Stimulated activated naive CD8-positive, alpha-beta T cell treated with anti-CD3 and anti-CD28 coated beads, Interleukin-15, amount 100 ng/mL, for 72 hours (primary cell): ENCODE data around the gene ARSB.

Source experiments
- ATAC-seq: fragments of 150-1000 bp; cut with Tn5 transposase; 2 replicates; pipeline ENCODE4 v1.10.0; 2021; ENCODE audit warnings: mild to moderate bottlenecking, moderate library complexity
- DNase-seq, 2 donors: peaks; one replicate each; pipeline ENCODE4 v3.0.0; 2021 to 2022
- H3K27ac Mint-ChIP-seq, 2 donors: one replicate each; pipeline ENCODE4 v1.8.0; 2022; ENCODE audit warnings: mild to moderate bottlenecking in 2 of 2, mixed read lengths in 2 of 2, moderate library complexity in 2 of 2
- H3K27me3 Mint-ChIP-seq: one replicate; pipeline ENCODE4 v1.8.0; 2022; ENCODE audit warnings: mixed read lengths
- H3K4me1 Mint-ChIP-seq: one replicate; pipeline ENCODE4 v1.8.0; 2022; ENCODE audit warnings: mild to moderate bottlenecking, mixed read lengths
- H3K4me3 Mint-ChIP-seq, 2 donors: one replicate each; pipeline ENCODE4 v1.8.0; 2022; ENCODE audit warnings: mild to moderate bottlenecking in 2 of 2, mixed read lengths in 2 of 2, moderate library complexity in 1 of 2
- H3K9me3 Mint-ChIP-seq, 2 donors: one replicate each; pipeline ENCODE4 v1.8.0; 2022; ENCODE audit warnings: mixed read lengths in 2 of 2

ARSB gene

DNA sequence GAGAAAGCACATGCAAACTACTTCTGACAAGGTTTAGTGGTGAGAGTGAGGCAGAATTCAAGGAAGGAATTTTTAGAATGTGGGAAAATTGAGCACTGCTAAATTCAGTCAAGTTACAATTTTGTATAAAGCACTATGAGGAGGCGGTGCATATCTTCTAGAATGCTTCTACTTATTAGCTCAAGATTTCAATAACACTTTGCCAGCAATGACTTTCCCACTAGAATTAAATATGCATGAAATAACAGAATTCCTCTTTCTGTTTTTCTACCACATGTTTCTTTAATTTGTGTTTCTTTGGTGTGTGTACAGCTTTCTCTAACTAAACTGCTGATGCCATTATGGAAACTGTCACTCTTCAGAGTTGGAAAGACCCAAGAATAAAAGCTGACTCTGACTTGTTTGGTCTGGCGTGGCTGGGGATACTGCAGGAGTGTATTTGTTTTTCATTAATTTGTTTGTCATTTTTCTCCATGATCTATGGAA is 163.5 kb downstream of the ARSB start:
- Mint-ChIP-seq H3K4me3 (no peak overlapping the region), H3K9me3 (no peaks in the 10 kb centered on the region), H3K27ac (no peak overlapping the region), H3K4me1 (no peaks in the 10 kb centered on the region), H3K27me3 (no peaks in the 10 kb centered on the region)
- no peak for DNase-seq
- no peak for ATAC-seq

DNA sequence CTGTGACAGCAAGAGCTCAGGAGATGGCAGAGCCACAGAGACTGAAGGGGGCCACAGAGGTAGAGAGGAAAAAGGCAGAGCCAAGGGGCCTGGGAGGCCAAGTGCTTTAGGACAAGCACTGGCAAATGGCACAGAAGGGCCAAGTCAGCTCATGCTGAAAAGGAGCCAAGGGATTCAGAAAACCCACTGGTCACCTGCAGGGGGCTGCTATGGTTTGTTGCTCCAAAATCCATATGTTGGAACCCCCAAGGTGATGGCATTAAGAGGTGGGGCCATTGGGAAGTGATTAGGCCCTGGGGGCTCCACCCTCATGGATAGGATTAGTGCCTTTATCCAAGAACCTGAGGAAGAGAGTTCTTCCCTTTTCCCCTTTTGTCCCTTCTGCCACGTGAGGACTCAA is 165.4 kb downstream of the ARSB start:
- ATAC-seq, result no peak
- Mint-ChIP-seq H3K4me3 (no peak overlapping the region), H3K9me3 (no peaks in the 10 kb centered on the region), H3K27me3 (no peaks in the 10 kb centered on the region), H3K4me1 (no peaks in the 10 kb centered on the region), H3K27ac (no peak overlapping the region)
- no peak for DNase-seq

DNA sequence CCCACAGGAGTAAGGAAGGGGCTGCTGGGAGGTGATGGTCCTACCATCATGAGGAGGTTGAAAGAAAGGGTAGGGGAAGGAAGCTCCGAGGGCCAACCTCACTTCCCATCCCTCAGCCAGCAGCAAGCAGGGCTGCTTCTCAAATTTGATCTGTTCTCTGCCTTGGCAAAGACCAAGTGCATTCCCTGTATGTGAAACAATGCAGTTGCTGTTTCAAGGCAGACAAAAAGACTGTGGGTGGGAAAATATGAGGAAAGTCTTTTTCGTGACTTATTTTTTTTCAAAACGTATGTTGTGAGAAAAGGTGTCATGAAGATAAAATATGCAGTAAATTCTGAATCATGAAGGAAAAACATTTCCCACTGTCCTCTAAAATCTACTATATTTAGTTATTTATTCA is 165.9 kb downstream of the ARSB start:
- ATAC-seq, result no peak
- Mint-ChIP-seq H3K4me3 (no peak overlapping the region), H3K9me3 (no peaks in the 10 kb centered on the region), H3K4me1 (no peaks in the 10 kb centered on the region), H3K27ac (no peak overlapping the region), H3K27me3 (no peaks in the 10 kb centered on the region)
- DNase-seq, result no peak

DNA sequence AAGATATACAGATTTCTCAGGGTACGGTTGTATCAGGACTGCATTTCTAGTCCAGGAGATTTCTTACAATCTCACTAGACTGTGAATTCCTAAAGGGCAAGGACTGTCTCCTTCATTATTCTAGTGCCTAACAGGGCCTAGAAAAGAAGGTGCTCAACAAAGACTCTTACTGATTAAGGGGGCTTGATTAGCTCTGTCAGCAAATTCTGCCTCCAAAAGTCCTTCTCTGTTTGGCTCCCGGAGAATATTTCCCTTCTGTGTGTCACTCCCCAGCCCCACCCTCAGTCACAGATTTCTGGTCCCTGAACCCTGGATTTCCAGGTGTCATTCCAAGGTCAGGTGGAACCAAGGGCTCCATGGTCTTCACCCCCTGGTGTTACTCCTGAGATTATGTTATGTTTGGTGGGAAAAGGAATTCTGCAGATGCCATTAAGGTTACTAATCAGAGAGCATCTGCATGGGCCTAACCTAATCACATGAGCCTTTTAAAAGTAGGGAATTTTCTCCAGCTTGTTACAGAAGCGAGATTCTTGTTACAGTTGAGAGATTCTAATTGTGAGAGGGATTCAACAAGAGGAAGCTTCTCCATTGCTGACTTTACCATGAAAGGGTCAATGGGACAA is 168.9 kb downstream of the ARSB start:
- no peaks in the 10 kb centered on the region for H3K9me3 Mint-ChIP-seq
- no peaks in the 10 kb centered on the region for H3K4me1 Mint-ChIP-seq
- H3K4me3 Mint-ChIP-seq, result no peak overlapping the region
- DNase-seq (no peak), ATAC-seq (no peak)
- no peak overlapping the region for H3K27ac Mint-ChIP-seq
- H3K27me3 Mint-ChIP-seq, result no peaks in the 10 kb centered on the region

DNA sequence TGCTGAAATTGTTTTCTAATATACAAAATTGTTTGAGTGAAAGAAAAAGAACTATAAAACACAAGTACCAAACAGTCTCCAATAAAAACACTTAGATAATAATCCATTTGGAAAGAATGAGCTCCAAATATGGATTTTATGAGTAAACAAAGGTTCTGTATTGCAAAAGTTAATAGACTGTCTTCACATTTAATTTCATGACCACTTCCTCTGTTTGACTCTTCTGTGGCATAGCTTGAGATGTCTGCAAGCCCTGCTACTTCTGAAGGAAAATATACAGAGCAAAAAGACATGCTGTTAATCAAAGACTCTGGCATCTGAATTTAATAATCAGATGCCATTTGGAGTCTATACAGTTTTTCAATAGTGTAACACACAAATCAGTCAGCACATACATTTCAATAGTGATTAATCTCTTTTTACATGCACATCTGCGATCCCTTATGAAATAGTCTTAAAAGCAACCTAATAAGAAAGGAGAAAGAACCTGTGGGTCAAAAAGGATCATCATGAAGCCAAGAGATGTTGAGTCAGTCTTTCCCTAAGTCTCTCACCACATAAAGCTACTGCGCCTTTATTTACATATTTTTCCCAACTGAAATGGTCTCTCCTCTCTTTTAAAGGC is 171.1 kb downstream of the ARSB start:
- Mint-ChIP-seq H3K4me1 (no peaks in the 10 kb centered on the region), H3K27ac (no peak overlapping the region), H3K27me3 (no peaks in the 10 kb centered on the region), H3K4me3 (no peak overlapping the region), H3K9me3 (no peaks in the 10 kb centered on the region)
- DNase-seq (no peak), ATAC-seq (no peak)

DNA sequence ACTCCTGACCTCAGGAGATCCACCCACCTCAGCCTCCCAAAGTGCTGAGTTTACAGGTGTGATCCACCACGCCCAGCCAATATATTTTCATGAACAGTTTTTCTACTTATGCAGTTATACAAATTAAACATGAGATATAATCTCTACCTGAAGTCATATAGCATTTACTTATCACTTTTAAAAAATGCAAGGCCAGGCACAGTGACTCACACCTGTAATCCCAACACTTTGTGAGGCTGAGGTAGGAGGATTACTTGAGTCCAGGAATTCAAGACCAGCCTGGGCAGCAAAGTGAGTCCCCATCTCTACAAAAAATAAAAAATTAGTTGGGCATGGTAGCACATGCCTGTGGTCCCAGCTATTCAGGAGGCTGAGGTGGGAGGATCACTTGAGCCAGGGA is 171.8 kb downstream of the ARSB start:
- ATAC-seq, result no peak
- H3K27me3 Mint-ChIP-seq, result no peaks in the 10 kb centered on the region
- no peak overlapping the region for H3K27ac Mint-ChIP-seq
- no peak for DNase-seq
- no peak overlapping the region for H3K4me3 Mint-ChIP-seq
- no peaks in the 10 kb centered on the region for H3K9me3 Mint-ChIP-seq
- H3K4me1 Mint-ChIP-seq, result no peaks in the 10 kb centered on the region

DNA sequence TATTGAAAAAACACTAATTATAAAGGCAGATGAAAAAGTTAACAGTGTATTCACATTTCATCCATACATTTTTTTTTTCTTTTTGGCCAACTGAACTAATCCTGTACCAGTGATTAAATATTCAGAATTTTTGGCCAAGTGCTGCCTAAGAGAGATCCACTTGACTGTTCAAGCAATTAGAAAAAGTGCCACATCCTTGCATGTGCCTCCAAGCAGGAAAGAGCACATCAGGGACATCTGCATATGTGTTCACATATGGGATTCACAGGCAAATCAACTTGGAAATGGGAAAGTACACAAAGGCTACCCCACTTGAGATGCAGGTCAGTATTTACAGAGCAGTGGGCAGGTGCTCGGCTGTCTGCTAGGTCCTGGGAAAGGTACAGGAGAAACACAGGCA is 173.2 kb downstream of the ARSB start:
- Mint-ChIP-seq H3K9me3 (no peaks in the 10 kb centered on the region), H3K27ac (peak overlapping the region in 1 of 2 donors; percentile 85), H3K4me3 (no peak overlapping the region), H3K4me1 (no peaks in the 10 kb centered on the region), H3K27me3 (no peaks in the 10 kb centered on the region)
- ATAC-seq (no peak), DNase-seq (no peak)

DNA sequence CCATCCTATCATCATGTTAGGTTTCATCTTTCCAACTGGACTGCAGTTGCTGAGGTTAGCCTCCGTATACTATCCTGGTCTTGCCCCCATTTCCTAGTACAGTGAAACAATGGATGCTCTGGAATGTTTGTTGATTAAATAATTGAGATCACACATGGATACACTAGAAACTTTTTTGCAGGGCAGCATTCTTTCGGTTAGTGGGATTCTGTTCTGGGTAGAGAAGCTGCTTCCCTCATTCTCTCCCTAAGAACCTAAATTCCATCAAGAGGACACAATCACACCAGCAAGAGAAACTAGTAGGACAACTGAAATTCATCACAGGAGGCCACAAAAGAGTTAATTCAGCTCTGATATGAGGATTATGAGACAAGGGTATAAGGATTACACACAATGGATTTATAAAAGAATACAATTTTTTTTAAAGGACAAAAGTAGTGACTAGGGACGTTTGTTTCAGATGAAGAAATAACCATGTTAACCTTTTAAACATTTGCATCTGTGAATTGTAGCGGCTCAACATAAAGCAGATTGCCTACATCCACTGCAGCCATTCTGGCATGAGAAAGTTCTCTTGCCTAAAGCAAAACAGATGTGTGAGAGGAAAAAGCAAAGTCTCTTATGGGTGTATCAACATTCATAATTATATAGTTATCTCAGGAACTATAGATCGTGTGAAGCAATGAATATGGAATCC is 173.8 kb downstream of the ARSB start:
- ATAC-seq, result no peak
- H3K4me3 Mint-ChIP-seq, result no peak overlapping the region
- DNase-seq, result no peak

DNA sequence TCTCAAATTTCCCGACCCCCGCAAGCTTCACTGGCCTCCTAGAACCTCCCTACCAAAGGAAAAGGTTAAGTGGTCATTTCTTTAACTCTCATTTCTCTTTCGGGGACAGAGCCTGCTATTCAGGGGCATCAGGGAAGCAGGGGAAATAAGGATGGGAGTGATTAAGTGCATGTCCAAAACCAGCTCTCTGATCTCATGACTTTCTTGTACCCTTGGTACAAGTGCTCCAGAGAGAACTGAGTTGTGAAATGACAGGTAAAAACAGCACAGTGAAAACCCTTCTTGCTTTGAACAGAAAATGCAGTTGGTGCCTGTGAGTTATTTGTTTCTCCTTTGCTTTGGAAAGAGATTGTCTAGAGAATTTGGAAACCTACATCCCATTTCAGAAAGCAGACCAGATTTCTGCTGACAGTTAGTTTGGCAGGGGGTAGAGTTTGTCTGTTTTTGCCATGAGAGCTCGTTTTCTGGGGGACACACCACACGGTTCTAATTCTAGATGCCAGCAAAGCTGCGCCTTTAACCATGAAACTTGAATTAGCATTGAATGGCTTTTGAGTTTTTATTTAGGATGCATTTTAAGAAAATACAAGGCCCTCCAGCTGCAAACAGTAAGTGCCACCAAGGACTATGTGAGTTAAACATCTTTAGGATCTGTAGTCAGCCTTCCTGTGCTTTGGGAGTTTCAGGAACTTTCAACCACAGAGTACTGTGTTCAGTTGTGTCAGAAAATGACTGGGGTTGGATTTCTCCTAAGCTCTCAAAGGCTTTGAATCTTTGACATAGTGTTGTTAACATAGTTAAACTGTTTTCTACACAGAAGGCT is 174.8 kb downstream of the ARSB start:
- no peaks in the 10 kb centered on the region for H3K27me3 Mint-ChIP-seq
- no peaks in the 10 kb centered on the region for H3K4me1 Mint-ChIP-seq
- DNase-seq (no peak), ATAC-seq (no peak)
- no peak overlapping the region for H3K27ac Mint-ChIP-seq
- no peak overlapping the region for H3K4me3 Mint-ChIP-seq
- H3K9me3 Mint-ChIP-seq, result no peaks in the 10 kb centered on the region

More for the DNA sequence above, 173.8 kb downstream of the ARSB start:
- Mint-ChIP-seq H3K27me3 (no peaks in the 10 kb centered on the region), H3K4me1 (no peaks in the 10 kb centered on the region), H3K9me3 (no peaks in the 10 kb centered on the region), H3K27ac (peak overlapping the region in 1 of 2 donors; percentile 36)

DNA sequence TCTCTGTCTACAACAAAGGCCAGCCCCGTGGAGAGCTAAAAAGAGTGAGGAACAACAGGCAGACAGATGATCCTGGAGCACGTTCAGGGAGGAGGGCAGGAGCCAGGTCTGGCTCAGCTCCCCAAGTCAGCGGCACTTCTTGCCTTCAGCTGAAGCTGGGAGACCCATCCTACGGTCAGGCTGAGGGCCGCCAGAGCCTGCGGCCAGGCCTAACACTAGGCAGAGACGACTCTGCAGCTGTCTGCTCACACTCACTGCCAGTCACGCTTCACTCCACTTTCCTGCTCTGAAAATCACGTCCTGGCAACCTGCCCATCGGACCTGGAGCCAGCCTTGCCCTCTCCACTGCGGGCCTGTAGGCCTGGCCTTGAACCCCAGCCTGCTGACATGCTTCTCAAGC is 175.7 kb downstream of the ARSB start:
- Mint-ChIP-seq H3K9me3 (no peaks in the 10 kb centered on the region), H3K4me3 (no peak overlapping the region), H3K4me1 (no peaks in the 10 kb centered on the region), H3K27me3 (no peaks in the 10 kb centered on the region), H3K27ac (no peak overlapping the region)
- ATAC-seq, result no peak
- DNase-seq, result no peak

DNA sequence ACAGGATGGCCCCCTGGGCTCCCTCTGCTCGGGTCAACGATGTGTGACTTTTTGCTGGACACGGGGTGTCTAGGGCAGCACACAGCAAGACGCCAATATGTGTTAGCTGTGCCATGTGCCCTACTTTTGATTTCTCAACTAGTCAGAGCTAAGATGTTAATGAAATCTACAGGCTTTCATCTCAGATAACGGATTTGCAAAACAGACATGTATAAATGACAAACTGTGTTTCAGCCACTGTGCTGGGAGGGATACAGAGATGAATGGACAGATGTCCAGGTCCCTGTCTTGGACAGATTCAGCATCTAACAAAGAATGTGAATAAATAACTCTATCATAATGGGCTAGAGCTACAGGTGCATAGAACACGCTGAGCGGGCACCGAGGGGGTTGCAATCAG is 176.3 kb downstream of the ARSB start:
- ATAC-seq (no peak), DNase-seq (no peak)
- Mint-ChIP-seq H3K27me3 (no peaks in the 10 kb centered on the region), H3K4me1 (no peaks in the 10 kb centered on the region), H3K9me3 (no peaks in the 10 kb centered on the region), H3K27ac (no peak overlapping the region), H3K4me3 (no peak overlapping the region)

DNA sequence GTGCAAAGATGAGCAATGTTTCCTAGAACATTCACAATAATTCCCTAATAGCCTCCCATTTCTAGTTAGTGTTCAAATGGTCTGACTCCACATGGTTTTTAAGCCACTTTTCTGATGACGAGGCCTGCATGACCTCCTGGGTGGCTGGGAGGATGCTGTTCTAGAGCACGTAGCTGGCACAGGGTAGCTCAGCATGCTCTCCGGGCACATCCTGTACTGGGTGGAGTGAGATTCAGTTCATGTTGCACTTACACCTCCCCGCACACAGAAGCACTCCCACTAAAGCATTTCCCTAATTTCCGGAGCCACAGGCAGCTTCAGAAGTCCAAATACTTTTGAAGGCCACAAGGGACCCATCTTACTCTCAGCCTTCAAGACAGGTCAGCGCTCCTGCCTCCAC is 176.7 kb downstream of the ARSB start:
- H3K9me3 Mint-ChIP-seq, result no peaks in the 10 kb centered on the region
- no peaks in the 10 kb centered on the region for H3K4me1 Mint-ChIP-seq
- DNase-seq, result no peak
- no peak for ATAC-seq
- no peak overlapping the region for H3K27ac Mint-ChIP-seq
- H3K4me3 Mint-ChIP-seq, result no peak overlapping the region
- no peaks in the 10 kb centered on the region for H3K27me3 Mint-ChIP-seq

DNA sequence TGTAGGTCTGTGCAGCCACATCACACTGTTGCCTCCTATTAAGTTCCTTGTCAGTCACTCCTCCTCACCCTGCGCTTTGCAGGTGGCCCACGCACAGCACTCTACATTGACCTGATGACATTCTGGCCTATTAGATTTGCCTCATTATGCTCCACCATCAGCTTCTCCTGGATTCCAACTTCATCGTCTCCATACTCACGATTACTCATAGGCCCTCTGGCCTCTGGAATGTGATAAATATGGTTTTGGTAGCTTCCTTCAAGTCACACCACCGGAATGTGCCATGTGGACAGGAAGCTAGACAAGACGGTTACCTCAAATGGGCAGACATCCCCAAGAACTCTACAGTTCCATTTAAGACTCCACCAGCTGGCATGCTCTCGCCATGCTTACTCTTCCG is 178.6 kb downstream of the ARSB start:
- Mint-ChIP-seq H3K9me3 (peaks cover 0 to 8% of the 10 kb centered on the region in 2 donors), H3K4me3 (no peak overlapping the region), H3K4me1 (no peaks in the 10 kb centered on the region), H3K27me3 (no peaks in the 10 kb centered on the region), H3K27ac (no peak overlapping the region)
- no peak for DNase-seq
- ATAC-seq, result no peak

DNA sequence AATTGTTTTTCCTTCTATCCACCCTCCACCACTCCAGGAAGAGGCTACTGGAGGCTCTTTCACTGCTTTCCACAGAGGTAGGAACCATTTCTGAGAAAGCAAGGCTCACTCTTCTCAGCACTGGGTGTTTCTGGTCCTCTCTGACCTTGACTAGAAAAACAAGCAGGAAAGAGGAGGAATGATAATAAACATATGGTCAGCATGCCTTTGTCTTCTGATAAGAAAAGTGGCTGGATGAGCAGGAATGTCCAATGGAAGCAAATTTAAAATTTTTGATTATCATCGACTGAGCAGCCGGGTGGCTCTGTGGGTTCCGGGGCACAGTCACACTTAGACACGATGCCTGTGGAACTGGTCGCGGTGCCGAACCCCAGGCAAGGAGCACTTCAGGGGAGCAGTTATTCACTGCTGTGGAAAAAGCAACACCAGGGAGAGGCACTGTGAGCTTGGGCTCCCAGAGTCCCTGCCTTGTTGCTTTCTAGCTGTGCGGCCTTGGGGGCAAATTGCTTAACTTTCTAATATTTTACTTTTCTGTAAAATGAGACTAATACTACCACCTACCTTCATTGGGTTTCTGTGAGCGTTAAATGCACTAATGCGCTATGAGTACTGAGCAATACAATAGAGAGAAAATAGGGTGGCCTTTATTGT is 179.5 kb downstream of the ARSB start:
- H3K27ac Mint-ChIP-seq, result no peak overlapping the region
- peaks cover 9 to 17% of the 10 kb centered on the region in 2 donors for H3K9me3 Mint-ChIP-seq
- DNase-seq (no peak), ATAC-seq (no peak)
- H3K4me1 Mint-ChIP-seq, result no peaks in the 10 kb centered on the region
- no peak overlapping the region for H3K4me3 Mint-ChIP-seq
- no peaks in the 10 kb centered on the region for H3K27me3 Mint-ChIP-seq

DNA sequence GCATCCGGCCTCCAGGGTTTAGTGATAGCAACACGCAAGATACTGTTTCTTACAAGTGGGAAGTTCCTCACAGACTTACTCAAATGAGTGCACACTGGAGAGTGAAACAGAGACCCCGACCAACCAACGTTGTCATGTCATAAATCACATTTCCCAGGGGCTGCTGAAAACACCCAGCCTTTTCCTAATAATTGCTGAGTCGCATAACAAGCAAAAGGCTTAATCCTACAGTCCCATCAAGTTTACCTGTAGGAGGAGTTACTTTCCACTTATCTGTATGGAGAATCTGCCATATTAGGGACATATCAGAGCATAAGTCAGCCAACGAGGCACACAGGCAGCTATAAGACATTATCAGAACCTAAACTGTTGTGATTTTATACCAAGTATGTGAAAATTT is 180.1 kb downstream of the ARSB start:
- no peak overlapping the region for H3K27ac Mint-ChIP-seq
- no peak for DNase-seq
- no peaks in the 10 kb centered on the region for H3K4me1 Mint-ChIP-seq
- no peak overlapping the region for H3K4me3 Mint-ChIP-seq
- H3K9me3 Mint-ChIP-seq, result peaks cover 10 to 20% of the 10 kb centered on the region in 2 donors
- H3K27me3 Mint-ChIP-seq, result no peaks in the 10 kb centered on the region
- no peak for ATAC-seq
